Peyer's patch (tissue), 4 donors: ENCODE measurements around the gene BUB3. TPM values are rescaled to one million over a fixed set of nuclear protein-coding genes. Genes with fewer than 3 reads are reported as not detected.

Experiments used
- DNase-seq, 3 donors: peaks; one replicate each; pipeline ENCODE4 v3.0.0-alpha.2; 2017 to 2019
- H3K27ac ChIP-seq, 4 donors: fragments of 200-600 bp; sonication (generic); one replicate each; pipeline ENCODE4 v1.5.1; 2016 to 2019
- H3K27me3 ChIP-seq, 2 donors: fragments of 200-600 bp; sonication (generic); one replicate each; pipeline ENCODE4 v1.5.1; 2019
- H3K36me3 ChIP-seq, 3 donors: fragments of 200-600 bp; sonication (generic); one replicate each; pipeline ENCODE4 v1.5.1; 2016 to 2019
- H3K4me1 ChIP-seq, 4 donors: fragments of 200-600 bp; sonication (generic); one replicate each; pipeline ENCODE4 v1.5.1; 2016 to 2019
- H3K4me3 ChIP-seq, 4 donors: fragments of 200-600 bp; sonication (generic); 1 replicate in 3 of 4; 2 replicates in 1 of 4; pipeline ENCODE4 v1.5.1; 2016 to 2019; ENCODE audit warnings: mild to moderate bottlenecking in 1 of 4
- H3K9me3 ChIP-seq, 4 donors: fragments of 200-600 bp; sonication (generic); one replicate each; pipeline ENCODE4 v1.5.1; 2016 to 2019; ENCODE audit warnings: mild to moderate bottlenecking in 1 of 4
- CTCF ChIP-seq, 6 experiments: fragments of 450-650 bp in 4 of 6; fragments of 200-600 bp in 2 of 6; sonication (generic) in 1 of 6; IDR thresholded peaks; one replicate each; pipeline ENCODE4 v1.5.1; 2017 to 2019; ENCODE audit warnings: antibody characterized with exemption in 6 of 6, mild to moderate bottlenecking in 3 of 6, moderate library complexity in 1 of 6
- POLR2A ChIP-seq, 2 donors: fragments of 450-650 bp; IDR thresholded peaks; one replicate each; pipeline ENCODE4 v1.5.1; 2017; ENCODE audit warnings: antibody characterized with exemption in 2 of 2, mild to moderate bottlenecking in 2 of 2, moderate library complexity in 2 of 2
- total RNA-seq, 4 donors: library from RNA; depleted of rRNA; stranded (reverse); fragments of >200 nt; gene quantifications; one replicate each; pipeline ENCODE4 v1.1.0, GENCODE V29; 2016

BUB3 gene
- total RNA-seq, 4 donors from 2014 or later: 51.1 to 168 (median 102) TPM

- H3K4me3 ChIP-seq: peak within 1 kb of the TSS; percentile 22 to 55 (median 50)
- H3K27ac ChIP-seq: no peak within 1 kb of the TSS
- DNase-seq: no peak
- no peak for TF ChIP-seq CTCF (IDR thresholded peaks at IDR 0.05)
- TF ChIP-seq POLR2A (IDR thresholded peaks at IDR 0.05): no peak
- no peaks in the 10 kb centered on the region for H3K9me3 ChIP-seq
- no peaks in the 10 kb centered on the region for H3K36me3 ChIP-seq
- H3K4me1 ChIP-seq: peaks cover 0 to 54% (median 28%) of the 10 kb centered on the region in 4 donors
- H3K27me3 ChIP-seq: peaks cover 0 to 86% of the 10 kb centered on the region in 2 donors
These were observed 18.6 kb upstream of the BUB3 start, which contains the start of gene HMX3 for GRCh38 chr10:123135415-123136141. Gene HMX3 (plus strand): TSS chr10:123135970. CDS start chr10:123136051, 81 bp downstream.

GRCh38 chr10:123136221-123136805 is 17.9 kb upstream of the BUB3 start:
- TF ChIP-seq CTCF (IDR thresholded peaks at IDR 0.05) (no peak), POLR2A (IDR thresholded peaks at IDR 0.05) (no peak)
- no peak overlapping the region for H3K27ac ChIP-seq
- H3K9me3 ChIP-seq: no peaks in the 10 kb centered on the region
- DNase-seq: no peak
- no peaks in the 10 kb centered on the region for H3K36me3 ChIP-seq
- H3K4me3 ChIP-seq: peak overlapping the region; percentile 22 to 55 (median 50)
- H3K27me3 ChIP-seq: peaks cover 0 to 90% of the 10 kb centered on the region in 2 donors
- H3K4me1 ChIP-seq: peaks cover 0 to 54% (median 28%) of the 10 kb centered on the region in 4 donors

- peaks cover 0 to 54% (median 28%) of the 10 kb centered on the region in 4 donors for H3K4me1 ChIP-seq
- H3K9me3 ChIP-seq: no peaks in the 10 kb centered on the region
- no peak overlapping the region for H3K27ac ChIP-seq
- DNase-seq: no peak
- peak overlapping the region; percentile 2 to 55 (median 50) for H3K4me3 ChIP-seq
- peaks cover 0 to 96% of the 10 kb centered on the region in 2 donors for H3K27me3 ChIP-seq
- TF ChIP-seq POLR2A (IDR thresholded peaks at IDR 0.05): no peak
- TF ChIP-seq CTCF (IDR thresholded peaks at IDR 0.05): no peak
- no peaks in the 10 kb centered on the region for H3K36me3 ChIP-seq
These were observed 17.2 kb upstream of the BUB3 start for GRCh38 chr10:123136806-123137642.

- Histone ChIP-seq H3K27me3 (peaks cover 0 to 92% of the 10 kb centered on the region in 2 donors), H3K36me3 (no peaks in the 10 kb centered on the region), H3K4me1 (peaks cover 0 to 38% (median 19%) of the 10 kb centered on the region in 4 donors), H3K27ac (no peak overlapping the region), H3K9me3 (no peaks in the 10 kb centered on the region), H3K4me3 (no peak overlapping the region)
- TF ChIP-seq POLR2A (IDR thresholded peaks at IDR 0.05) (no peak), CTCF (IDR thresholded peaks at IDR 0.05) (no peak)
- no peak for DNase-seq
These were observed 15.1 kb upstream of the BUB3 start for GRCh38 chr10:123139165-123139520.

- Histone ChIP-seq H3K4me1 (peaks cover 0 to 33% (median 18%) of the 10 kb centered on the region in 4 donors), H3K36me3 (no peaks in the 10 kb centered on the region), H3K27ac (no peak overlapping the region), H3K9me3 (no peaks in the 10 kb centered on the region), H3K4me3 (no peak overlapping the region), H3K27me3 (peaks cover 0 to 87% of the 10 kb centered on the region in 2 donors)
- TF ChIP-seq CTCF (IDR thresholded peaks at IDR 0.05) (no peak), POLR2A (IDR thresholded peaks at IDR 0.05) (no peak)
- DNase-seq: peak in 1 of 3 donors; percentile 53
These were observed 14.6 kb upstream of the BUB3 start for GRCh38 chr10:123139521-123140163.
